ENCODE results near the gene FMO5. TPM values are rescaled to one million over a fixed set of nuclear protein-coding genes. Genes with fewer than 3 reads are reported as not detected.
A peak's percentile ranks its signal among the peaks of the same experiment; 100 is the strongest.

The FMO5 gene
- total RNA-seq, 1 donor from 2014 or later = 0.47 TPM

- H3K27ac Mint-ChIP-seq (ENCODE audit: unreplicated experiment) = no peak overlapping the region
Observed at GRCh38 chr1:147223740-147224615, 1.2 kb downstream of the FMO5 start.

GRCh38 chr1:147218606-147219005 lies 6.5 kb downstream of the FMO5 start:
- H3K4me3 Mint-ChIP-seq = no peak overlapping the region
- H3K9me3 Mint-ChIP-seq = no peaks in the 10 kb centered on the region
- H3K27me3 Mint-ChIP-seq (ENCODE audit: low read depth) = peaks cover 1% of the 10 kb centered on the region
- no peak for TF ChIP-seq CTCF (conservative IDR thresholded peaks at IDR 0.05)
- H3K4me1 Mint-ChIP-seq = peaks cover 2% of the 10 kb centered on the region
- no peak overlapping the region for H3K27ac Mint-ChIP-seq (ENCODE audit: unreplicated experiment)
- no peaks in the 10 kb centered on the region for H3K36me3 Mint-ChIP-seq (ENCODE audit: low read depth)
- no peak for DNase-seq (ENCODE audit: low read depth, low spot score)

More at GRCh38 chr1:147223740-147224615, 1.2 kb downstream of the FMO5 start:
- H3K36me3 Mint-ChIP-seq (ENCODE audit: low read depth) = no peaks in the 10 kb centered on the region
- TF ChIP-seq CTCF (conservative IDR thresholded peaks at IDR 0.05) = no peak
- H3K4me1 Mint-ChIP-seq = peaks cover 20% of the 10 kb centered on the region
- peaks cover 32% of the 10 kb centered on the region for H3K27me3 Mint-ChIP-seq (ENCODE audit: low read depth)
- no peak for DNase-seq (ENCODE audit: low read depth, low spot score)
- H3K4me3 Mint-ChIP-seq = peak overlapping the region; percentile 62
- no peaks in the 10 kb centered on the region for H3K9me3 Mint-ChIP-seq

- H3K27ac Mint-ChIP-seq (ENCODE audit: unreplicated experiment) = no peak overlapping the region
- H3K4me1 Mint-ChIP-seq = no peaks in the 10 kb centered on the region
Observed at GRCh38 chr1:147217141-147217540, 8.0 kb downstream of the FMO5 start.

GRCh38 chr1:147216124-147216523 lies 9.0 kb downstream of the FMO5 start:
- TF ChIP-seq CTCF (conservative IDR thresholded peaks at IDR 0.05) = no peak
- Mint-ChIP-seq H3K27me3 (ENCODE audit: low read depth) (no peaks in the 10 kb centered on the region), H3K36me3 (ENCODE audit: low read depth) (no peaks in the 10 kb centered on the region), H3K4me1 (no peaks in the 10 kb centered on the region), H3K9me3 (no peaks in the 10 kb centered on the region), H3K27ac (ENCODE audit: unreplicated experiment) (no peak overlapping the region), H3K4me3 (no peak overlapping the region)
- DNase-seq (ENCODE audit: low read depth, low spot score) = no peak

More at GRCh38 chr1:147217141-147217540, 8.0 kb downstream of the FMO5 start:
- Mint-ChIP-seq H3K4me3 (no peak overlapping the region), H3K36me3 (ENCODE audit: low read depth) (no peaks in the 10 kb centered on the region), H3K9me3 (no peaks in the 10 kb centered on the region), H3K27me3 (ENCODE audit: low read depth) (no peaks in the 10 kb centered on the region)
- DNase-seq (ENCODE audit: low read depth, low spot score) = no peak
- no peak for TF ChIP-seq CTCF (conservative IDR thresholded peaks at IDR 0.05)

GRCh38 chr1:147215540-147215916 lies 9.6 kb downstream of the FMO5 start:
- no peak for DNase-seq (ENCODE audit: low read depth, low spot score)
- Mint-ChIP-seq H3K4me3 (no peak overlapping the region), H3K27me3 (ENCODE audit: low read depth) (no peaks in the 10 kb centered on the region), H3K27ac (ENCODE audit: unreplicated experiment) (no peak overlapping the region), H3K9me3 (no peaks in the 10 kb centered on the region), H3K4me1 (no peaks in the 10 kb centered on the region), H3K36me3 (ENCODE audit: low read depth) (no peaks in the 10 kb centered on the region)
- no peak for TF ChIP-seq CTCF (conservative IDR thresholded peaks at IDR 0.05)

All from neural crest cell (in vitro differentiated cells).